Endothelial cell of umbilical vein (primary cell): ENCODE data around the gene ELP4. TPM values are rescaled to one million over a fixed set of nuclear protein-coding genes. Genes with fewer than 3 reads are reported as not detected.

Experiments used
- BruUV-seq: library from RNA; stranded (reverse); fragments of 400-500 nt; replicated peaks from 2 replicates; lab custom pipeline; 2021; lab: Mats Ljungman, UMichigan
- CTCF ChIA-PET: fragments of 300-600, 350-600 bp; sonication (Branson Sonifier 250); formaldehyde crosslinking; loops from one replicate; lab custom pipeline; 2021; ENCODE audit warnings: antibody characterized with exemption, inconsistent platforms; lab: Charles Lee
- POLR2A ChIA-PET: fragments of 300-600, 350-600 bp; sonication (Branson Sonifier 250); formaldehyde crosslinking; loops from one replicate; lab custom pipeline; 2021; ENCODE audit warnings: antibody characterized with exemption, inconsistent platforms; lab: Charles Lee
- DNase-seq: peaks from one replicate; pipeline ENCODE4 v3.0.0-alpha.2; 2011; ENCODE audit warnings: low read depth, low spot score
- FAIRE-seq: peaks from 2 replicates; lab custom pipeline; 2011; peaks lifted over from hg19 to GRCh38; lab: Jason Lieb, UNC
- H2AFZ ChIP-seq: 2 replicates; pipeline ENCODE4 v1.6.0; 2012; ENCODE audit warnings: low read depth, low read length, control low read depth, inconsistent platforms
- H3K27ac ChIP-seq: 2 replicates; pipeline ENCODE4 v1.5.1; 2011; ENCODE audit warnings: low read depth, mild to moderate bottlenecking, control low read depth, low read length, moderate library complexity; ENCODE audit not compliant: insufficient read depth
- H3K27me3 ChIP-seq, 2 experiments: 2 replicates each; pipeline versions ENCODE4 v1.6.0 to v1.6.1; 2011; ENCODE audit warnings: low read length in 2 of 2, mixed read lengths in 1 of 2; ENCODE audit not compliant: control insufficient read depth in 2 of 2, insufficient read depth in 2 of 2
- H3K36me3 ChIP-seq, 2 experiments: 2 replicates in 1 of 2; 3 replicates in 1 of 2; pipeline ENCODE4 v1.5.1; 2011; ENCODE audit warnings: low read length in 2 of 2, mild to moderate bottlenecking in 1 of 2, moderate library complexity in 1 of 2; ENCODE audit not compliant: control insufficient read depth in 2 of 2, insufficient read depth in 2 of 2; ENCODE audit errors: extremely low read depth in 1 of 2
- H3K4me1 ChIP-seq: 3 replicates; pipeline ENCODE4 v1.5.1; 2011; ENCODE audit warnings: mild to moderate bottlenecking, low read length; ENCODE audit not compliant: control insufficient read depth, insufficient read depth; ENCODE audit errors: extremely low read depth
- H3K4me2 ChIP-seq: 2 replicates; pipeline ENCODE4 v1.6.1; 2011; ENCODE audit warnings: low read length, control low read depth, mixed read lengths; ENCODE audit not compliant: insufficient read depth
- H3K4me3 ChIP-seq, 3 experiments: fragments of 200-600 bp in 1 of 3; sonication (generic), shearing (Covaris generic) in 1 of 3; replicated peaks in 1 of 3; 2 replicates each; pipeline ENCODE4 v1.5.1; 2011 to 2016; ENCODE audit warnings: control low read depth in 3 of 3, low read length in 3 of 3, mild to moderate bottlenecking in 2 of 3, inconsistent platforms in 1 of 3, low read depth in 1 of 3, moderate library complexity in 1 of 3; ENCODE audit not compliant: insufficient read depth in 1 of 3
- H3K79me2 ChIP-seq: 2 replicates; pipeline ENCODE4 v1.6.0; 2012; ENCODE audit warnings: low read length, inconsistent platforms; ENCODE audit not compliant: control insufficient read depth, insufficient read depth
- H3K9ac ChIP-seq: replicated peaks from 2 replicates; pipeline ENCODE3; 2011; ENCODE audit warnings: low read length, control low read depth; ENCODE audit not compliant: insufficient read depth; ENCODE audit errors: extremely low read depth
- H3K9me1 ChIP-seq: replicated peaks from 3 replicates; pipeline ENCODE4 v1.6.0; 2011; ENCODE audit warnings: mild to moderate bottlenecking, low read length; ENCODE audit not compliant: control insufficient read depth, insufficient read depth; ENCODE audit errors: extremely low read depth
- H3K9me3 ChIP-seq: replicated peaks from 2 replicates; pipeline ENCODE4 v1.5.1; 2012; ENCODE audit warnings: low read length, inconsistent platforms; ENCODE audit not compliant: control insufficient read depth, insufficient read depth
- H4K20me1 ChIP-seq: replicated peaks from 2 replicates; pipeline ENCODE3; 2011; ENCODE audit warnings: mild to moderate bottlenecking, low read length; ENCODE audit not compliant: control insufficient read depth, insufficient read depth; ENCODE audit errors: extremely low read depth
- CTCF ChIP-seq, 2 donors: IDR thresholded peaks; 1 replicate in 1 of 2; 2 replicates in 1 of 2; pipeline ENCODE4 v1.5.1; 2011; ENCODE audit warnings: low read length in 2 of 2, mild to moderate bottlenecking in 2 of 2, moderate library complexity in 2 of 2, control low read depth in 1 of 2, inconsistent platforms in 1 of 2, low read depth in 1 of 2; ENCODE audit not compliant: insufficient read depth in 1 of 2; ENCODE audit errors: extremely low read depth in 1 of 2
- EZH2 ChIP-seq: IDR thresholded peaks from 2 replicates; pipeline ENCODE4 v1.6.1; 2012; ENCODE audit warnings: borderline replicate concordance, low read depth, mild to moderate bottlenecking, moderate library complexity, low read length, inconsistent platforms; ENCODE audit not compliant: severe bottlenecking
- FOS ChIP-seq: IDR thresholded peaks from 2 replicates; pipeline ENCODE4 v1.6.1; 2011; ENCODE audit warnings: mild to moderate bottlenecking, low read length, moderate library complexity, borderline replicate concordance; ENCODE audit not compliant: insufficient read depth
- GATA2 ChIP-seq: IDR thresholded peaks from 2 replicates; pipeline ENCODE4 v1.7.0; 2011; ENCODE audit warnings: low read depth, mild to moderate bottlenecking, moderate library complexity, mixed read lengths, low read length; ENCODE audit not compliant: insufficient read length, insufficient read depth
- JUN ChIP-seq: IDR thresholded peaks from 2 replicates; pipeline ENCODE4 v1.6.1; 2011; ENCODE audit warnings: borderline replicate concordance, low read depth; ENCODE audit not compliant: insufficient read length, insufficient read depth
- MAX ChIP-seq: IDR thresholded peaks from 2 replicates; pipeline ENCODE4 v1.6.1; 2011; ENCODE audit not compliant: insufficient read depth, insufficient read length
- MYC ChIP-seq: IDR thresholded peaks from one replicate; pipeline ENCODE4 v1.6.1; 2011; ENCODE audit warnings: mild to moderate bottlenecking, low read depth, low read length
- POLR2A ChIP-seq: IDR thresholded peaks from 2 replicates; pipeline ENCODE4 v1.6.1; 2012; ENCODE audit warnings: low read depth, mild to moderate bottlenecking, control low read depth, low read length
- POLR2AphosphoS5 ChIP-seq: IDR thresholded peaks from 2 replicates; pipeline ENCODE4 v1.6.1; 2012; ENCODE audit warnings: low read depth, mild to moderate bottlenecking, control low read depth, low read length, moderate library complexity; ENCODE audit not compliant: insufficient read depth
- dilution Hi-C: fragments of 300-500 bp; cut with MboI; formaldehyde crosslinking; loops from one replicate; pipeline ENCODE4 v1.15.0; 2019; ENCODE audit warnings: low sequenced_read_pairs; ENCODE audit not compliant: extremely low pct_ligation_motif_present
- intact Hi-C: fragments of 100-400 bp; cut with micrococcal nuclease; formaldehyde crosslinking; loops from one replicate; pipeline ENCODE4 v1.10.0; 2022
- polyA plus RNA-seq, 4 experiments: library from polyadenylated mRNA; depleted of rRNA in 3 of 4; stranded (reverse) in 3 of 4; unstranded in 1 of 4; fragments of >200 nt; gene quantifications; 2 replicates each; pipeline versions ENCODE4 v1.2.1 to v1.2.3, GENCODE V29; 2011 to 2012; ENCODE audit warnings: missing spikeins in 1 of 4
- total RNA-seq: library from RNA; stranded (reverse); gene quantifications from 2 replicates; pipeline ENCODE4 v1.2.3, GENCODE V29; 2021

Gene ELP4
- total and polyA plus RNA-seq, 2 donors (not counting 3 experiments of a cell fraction or from before 2014, with no cell fraction given): 11.6 to 16.3 TPM

DNA sequence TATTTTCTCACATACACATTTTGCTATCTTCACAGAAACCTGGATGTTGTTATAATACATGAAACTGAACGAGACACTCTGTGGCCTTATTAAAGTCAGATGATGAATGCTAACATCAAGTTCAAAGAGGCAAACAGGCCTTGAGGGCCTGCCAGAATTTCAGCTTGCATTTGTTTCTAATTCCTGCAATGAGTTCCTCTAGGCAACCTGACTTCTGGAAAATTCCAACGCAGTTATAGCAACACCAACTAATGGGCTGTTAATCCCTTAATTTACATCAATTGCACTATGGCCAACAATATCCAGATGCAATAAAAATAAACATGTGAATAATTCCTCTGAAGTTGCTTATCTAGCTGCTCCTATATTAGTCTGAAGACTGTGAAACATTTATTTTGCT lies 282.5 kb downstream of the ELP4 start:
- FAIRE-seq (no peak), DNase-seq (no peak)
- ChIA-PET CTCF (no interaction called here), POLR2A (no interaction called here)
- peaks cover 30 to 41% of the 10 kb centered on the region in 2 experiments for H3K27me3 ChIP-seq
- no peak overlapping the region for H3K9ac ChIP-seq
- no peaks in the 10 kb centered on the region for H3K79me2 ChIP-seq
- no peaks in the 10 kb centered on the region for H3K4me1 ChIP-seq
- dilution Hi-C loops: no loop called here
- H3K9me3 ChIP-seq: no peaks in the 10 kb centered on the region
- no peak overlapping the region for H3K4me3 ChIP-seq
- BruUV-seq: no TSS peak
- H3K27ac ChIP-seq: no peak overlapping the region
- H3K9me1 ChIP-seq: no peaks in the 10 kb centered on the region
- no peak overlapping the region for H3K4me2 ChIP-seq
- no peaks in the 10 kb centered on the region for H4K20me1 ChIP-seq
- H3K36me3 ChIP-seq: no peaks in the 10 kb centered on the region
- intact Hi-C loops: loop anchor here (10.0 kb wide), 1 partner anchor 397 kb away; no protein-coding TSS in a partner anchor
- TF ChIP-seq POLR2A (no peak), MYC (no peak), MAX (no peak), POLR2AphosphoS5 (no peak)
- H2AFZ ChIP-seq: no peak overlapping the region

- H3K9me3 ChIP-seq: no peaks in the 10 kb centered on the region
- no peaks in the 10 kb centered on the region for H3K36me3 ChIP-seq
- H3K4me3 ChIP-seq: no peak overlapping the region
- no peak overlapping the region for H3K4me2 ChIP-seq
- TF ChIP-seq POLR2A (no peak), MAX (no peak), POLR2AphosphoS5 (no peak), MYC (no peak), GATA2 (no peak), JUN (no peak), FOS (no peak), CTCF (IDR thresholded peaks at IDR 0.05; ENCODE audit: extremely low read depth in 1 of 2, insufficient read depth in 1 of 2, low read depth in 1 of 2, low read length in 2 of 2) (no peak), EZH2 (no peak)
- H3K27ac ChIP-seq: no peak overlapping the region
- CTCF ChIA-PET: no interaction called here
- no TSS peak for BruUV-seq
- peaks cover 35 to 45% of the 10 kb centered on the region in 2 experiments for H3K27me3 ChIP-seq
- FAIRE-seq (no peak), DNase-seq (no peak)
- POLR2A ChIA-PET: no interaction called here
- intact Hi-C loops (loop anchor here (10.0 kb wide), 1 partner anchor 398 kb away; no protein-coding TSS in a partner anchor), dilution Hi-C loops (no loop called here)
- no peaks in the 10 kb centered on the region for H3K9me1 ChIP-seq
- H3K9ac ChIP-seq: no peak overlapping the region
- no peaks in the 10 kb centered on the region for H3K4me1 ChIP-seq
- no peak overlapping the region for H2AFZ ChIP-seq
- no peaks in the 10 kb centered on the region for H3K79me2 ChIP-seq
- H4K20me1 ChIP-seq: no peaks in the 10 kb centered on the region
Measured at GRCh38 chr11:31792456-31792855, 282.9 kb downstream of the ELP4 start.
